LNCAP (cell line): ENCODE measurements around the gene THTPA.

Experiments
- TF ChIP-seq, protein P1 (sequence below): fragments of 450-650 bp; IDR thresholded peaks from 2 replicates; pipeline ENCODE4 v1.5.1; 2017; ENCODE audit warnings: mild to moderate bottlenecking

Gene THTPA

DNA sequence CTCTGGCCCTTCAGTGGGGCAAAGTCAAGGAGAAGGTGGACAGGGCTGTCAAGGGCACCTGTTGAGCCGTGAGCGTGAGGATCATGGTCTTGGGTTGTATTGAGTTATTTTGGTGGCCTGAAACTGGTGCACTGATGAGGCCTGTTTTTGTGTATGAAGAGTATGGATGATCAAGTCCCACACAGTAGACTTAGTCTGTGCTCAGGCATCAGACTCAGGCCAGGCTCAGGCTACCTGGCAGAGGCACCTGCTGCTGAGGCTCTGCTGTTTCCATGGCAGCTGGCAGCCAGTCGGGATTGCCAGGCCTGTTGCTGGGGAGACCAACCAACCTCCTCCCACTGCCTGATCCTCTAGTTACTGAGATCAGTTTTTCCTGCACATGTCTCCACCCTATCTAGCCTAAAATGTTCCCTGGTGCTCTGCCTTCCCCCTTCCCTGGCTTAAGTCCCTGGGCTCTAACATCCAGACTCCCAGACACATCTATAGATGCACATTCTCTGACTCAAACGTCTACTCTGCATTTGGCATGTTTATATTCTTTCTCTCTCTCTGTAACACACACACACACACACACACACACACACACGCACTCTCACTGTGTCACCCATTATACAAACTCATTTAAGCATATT is 17.4 kb downstream of the THTPA start:
- TF ChIP-seq, protein P1, sequence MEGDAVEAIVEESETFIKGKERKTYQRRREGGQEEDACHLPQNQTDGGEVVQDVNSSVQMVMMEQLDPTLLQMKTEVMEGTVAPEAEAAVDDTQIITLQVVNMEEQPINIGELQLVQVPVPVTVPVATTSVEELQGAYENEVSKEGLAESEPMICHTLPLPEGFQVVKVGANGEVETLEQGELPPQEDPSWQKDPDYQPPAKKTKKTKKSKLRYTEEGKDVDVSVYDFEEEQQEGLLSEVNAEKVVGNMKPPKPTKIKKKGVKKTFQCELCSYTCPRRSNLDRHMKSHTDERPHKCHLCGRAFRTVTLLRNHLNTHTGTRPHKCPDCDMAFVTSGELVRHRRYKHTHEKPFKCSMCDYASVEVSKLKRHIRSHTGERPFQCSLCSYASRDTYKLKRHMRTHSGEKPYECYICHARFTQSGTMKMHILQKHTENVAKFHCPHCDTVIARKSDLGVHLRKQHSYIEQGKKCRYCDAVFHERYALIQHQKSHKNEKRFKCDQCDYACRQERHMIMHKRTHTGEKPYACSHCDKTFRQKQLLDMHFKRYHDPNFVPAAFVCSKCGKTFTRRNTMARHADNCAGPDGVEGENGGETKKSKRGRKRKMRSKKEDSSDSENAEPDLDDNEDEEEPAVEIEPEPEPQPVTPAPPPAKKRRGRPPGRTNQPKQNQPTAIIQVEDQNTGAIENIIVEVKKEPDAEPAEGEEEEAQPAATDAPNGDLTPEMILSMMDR = no peak

DNA sequence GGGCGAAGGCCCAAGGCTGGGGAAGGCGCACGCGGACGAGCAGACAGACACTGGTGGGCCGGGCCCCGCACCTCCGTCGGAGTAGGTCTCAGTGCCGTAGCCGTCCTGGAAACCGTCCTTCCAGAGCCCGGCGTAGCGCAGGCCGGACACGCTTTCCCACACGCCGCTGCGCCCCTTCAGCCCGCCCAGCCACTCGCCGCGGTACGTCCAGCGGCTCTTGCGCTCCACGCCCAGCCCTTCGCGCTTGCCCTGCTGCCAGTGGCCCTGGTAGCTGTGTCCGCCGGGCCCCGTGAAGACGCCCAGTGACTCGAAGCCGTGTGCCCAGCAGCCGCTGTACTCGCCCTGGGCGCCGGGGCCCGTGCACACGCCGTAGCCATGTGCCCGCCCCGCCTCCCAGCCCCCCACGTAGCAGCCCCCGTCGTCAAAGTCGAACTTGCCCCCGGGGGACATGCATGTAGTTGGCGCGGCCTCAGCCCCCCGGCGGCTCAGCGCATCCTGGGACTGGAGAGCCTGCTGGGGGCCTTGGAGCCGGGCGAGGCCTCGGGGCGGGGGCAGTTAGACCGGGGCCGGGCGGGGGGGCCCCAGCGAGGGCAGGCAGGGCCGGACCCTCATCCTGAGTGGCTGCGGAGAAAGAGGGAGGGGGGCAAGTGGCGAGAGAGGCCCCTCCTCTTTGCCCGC is 21.1 kb downstream of the THTPA start:
- TF ChIP-seq, protein P1 = no peak

DNA sequence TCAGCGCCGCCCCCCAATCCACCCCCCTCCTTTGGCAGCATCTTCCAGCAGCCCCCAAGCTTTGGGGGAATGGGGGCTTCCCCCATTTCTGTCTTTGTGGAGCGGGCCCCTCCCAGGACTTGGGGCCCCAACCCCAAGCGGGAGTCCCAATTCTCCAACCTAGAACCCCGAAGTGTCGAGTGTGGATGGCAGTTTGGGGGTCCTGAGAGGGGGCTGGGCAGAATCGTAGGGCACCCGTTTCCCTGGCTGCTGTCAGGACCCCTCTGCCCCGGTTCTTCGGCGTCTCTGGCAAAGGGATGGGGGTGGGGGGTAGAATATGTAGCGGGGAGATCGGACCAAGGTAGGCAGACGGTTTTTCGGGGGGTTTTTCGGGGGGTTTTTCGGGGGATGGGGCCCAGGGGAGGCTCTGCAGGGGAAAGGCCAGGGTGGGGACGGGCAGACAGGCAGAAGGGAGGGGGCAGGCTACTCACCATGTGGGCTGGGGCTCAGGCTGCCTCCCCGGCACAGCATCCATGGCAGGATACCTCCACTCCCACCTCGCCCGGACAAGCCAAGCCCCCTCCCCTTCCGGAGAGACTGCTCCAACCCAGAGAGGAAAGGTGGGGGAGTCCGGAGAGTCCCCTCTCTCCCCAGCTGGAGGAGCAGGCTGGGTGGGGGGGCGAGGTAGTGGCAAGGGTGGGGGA is 21.8 kb downstream of the THTPA start:
- TF ChIP-seq, protein P1 = no peak

DNA sequence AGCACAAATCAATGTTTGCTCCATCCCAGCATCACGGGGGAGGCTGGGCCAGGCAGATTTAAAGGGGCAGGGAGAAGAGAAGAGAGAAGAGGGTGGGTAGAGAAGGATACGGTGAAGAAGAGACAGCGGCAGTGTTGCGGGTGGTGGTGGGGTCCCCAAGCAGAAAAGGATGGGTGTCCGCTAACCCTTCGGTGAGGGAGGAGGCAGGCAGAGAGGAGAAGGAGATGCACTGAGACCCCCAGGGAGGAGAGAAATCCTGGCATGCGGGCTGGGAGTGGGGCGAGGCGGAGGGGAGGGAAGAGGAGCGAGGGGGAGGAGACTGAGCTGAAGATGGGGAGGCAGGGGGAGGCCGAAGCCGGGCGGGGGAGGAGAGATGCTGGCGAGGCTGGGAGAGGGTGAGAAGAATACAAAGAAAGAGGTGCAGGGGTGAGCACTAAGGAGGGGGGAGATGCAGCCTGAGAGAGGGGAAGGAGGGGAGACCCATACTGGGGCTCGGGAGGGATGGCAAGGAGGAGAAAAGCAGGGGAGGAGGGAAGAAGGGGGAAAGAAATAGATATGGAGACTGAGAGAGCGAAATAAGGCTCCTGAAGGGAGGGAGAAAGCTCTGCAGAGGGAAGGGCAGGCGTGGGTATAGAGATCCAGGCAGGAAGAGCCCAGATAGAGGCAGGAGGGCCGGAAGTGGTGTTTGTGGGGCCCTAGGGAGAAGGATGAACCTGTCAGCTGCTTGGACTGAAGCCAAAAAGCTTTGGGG is 22.7 kb downstream of the THTPA start, which contains the start of gene JPH4:
TSS of gene JPH4 (minus strand) at position 231 of the 751 bp plus-strand sequence. CDS start 1,337 bp downstream, outside the sequence.
- TF ChIP-seq, protein P1 = no peak

DNA sequence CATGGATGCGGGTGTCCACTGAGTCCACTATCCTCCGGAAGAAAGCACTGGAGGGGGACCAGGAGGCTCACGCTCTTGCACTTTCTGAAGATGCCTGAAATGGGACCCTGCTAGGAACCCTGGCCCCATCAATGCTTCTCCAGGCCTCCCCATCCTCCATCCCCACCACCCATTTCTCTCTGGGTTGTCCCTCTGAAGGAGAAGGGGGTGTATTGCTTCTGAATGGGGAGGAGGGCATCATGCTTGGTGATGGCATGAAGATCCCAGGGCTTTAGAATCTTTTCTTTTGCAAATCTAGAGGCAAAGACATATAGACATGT is 23.2 kb downstream of the THTPA start:
- TF ChIP-seq, protein P1 = no peak

DNA sequence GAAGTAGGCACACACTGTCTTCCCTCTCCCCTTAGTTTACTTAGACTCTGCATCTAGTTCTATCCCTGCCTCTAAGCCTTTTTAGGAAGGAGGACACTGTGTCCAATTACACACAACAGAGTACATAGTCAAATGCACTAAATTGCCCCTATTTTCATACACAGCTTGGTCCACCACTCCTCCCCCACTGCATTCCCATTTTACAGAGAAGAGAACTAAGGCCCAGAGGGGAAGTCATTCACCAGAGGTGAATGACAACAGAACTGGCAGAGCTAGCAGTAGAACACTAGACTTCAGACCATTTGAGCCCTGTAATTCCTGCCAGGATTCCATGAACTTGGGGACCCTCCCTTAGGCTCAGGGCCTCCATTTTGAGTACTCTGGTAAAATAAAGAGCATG is 23.7 kb downstream of the THTPA start:
- TF ChIP-seq, protein P1 = no peak

DNA sequence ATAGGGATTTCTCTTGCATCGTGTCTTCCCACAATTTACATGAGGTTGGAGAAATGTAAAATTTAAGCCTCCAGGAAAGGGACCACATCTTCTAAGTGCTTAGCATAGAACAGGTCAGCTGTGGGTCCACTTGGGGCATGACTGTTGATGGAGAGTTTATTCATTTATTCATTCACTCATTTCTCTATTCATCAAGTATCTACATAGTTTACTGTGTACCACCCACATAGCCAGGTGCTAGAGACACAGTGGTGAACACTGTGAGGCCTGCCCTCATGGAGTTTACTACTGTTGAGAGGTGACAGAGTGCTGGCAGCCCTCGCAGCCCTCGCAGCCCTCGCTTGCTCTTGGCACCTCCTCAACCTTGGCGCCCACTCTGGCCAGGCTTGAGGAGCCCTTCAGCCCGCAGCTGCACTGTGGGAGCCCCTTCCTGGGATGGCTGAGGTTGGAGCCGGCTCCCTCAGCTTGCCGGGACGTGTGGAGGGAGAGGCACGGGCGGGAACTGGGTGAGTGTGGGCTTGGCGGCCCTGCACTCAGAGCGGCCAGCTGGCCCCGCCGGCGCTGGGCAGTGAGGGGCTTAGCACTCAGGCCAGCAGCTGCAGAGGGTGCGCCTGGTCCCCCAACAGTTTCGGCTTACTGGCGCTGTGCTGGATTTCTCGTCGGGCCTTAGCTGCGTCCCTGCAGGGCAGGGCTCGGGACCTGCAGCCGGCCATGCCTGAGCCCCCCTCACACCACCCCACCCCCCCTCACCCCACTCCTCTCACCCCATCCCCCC is 24.3 kb downstream of the THTPA start:
- TF ChIP-seq, protein P1 = no peak
